HG02763 (cell line): ENCODE data around the gene PRPS1L1.

Experiments
- ATAC-seq: cut with Tn5 transposase; IDR thresholded peaks from one replicate; pipeline ENCODE4 v1.9.1; 2021; ENCODE audit warnings: mild to moderate bottlenecking, moderate library complexity; ENCODE audit not compliant: unreplicated experiment

PRPS1L1 gene

GRCh38 chr7:18016547-18017444 lies 10.8 kb downstream of the PRPS1L1 start:
- no peak for ATAC-seq

- ATAC-seq: no peak
Measured at GRCh38 chr7:18013936-18014335, 13.7 kb downstream of the PRPS1L1 start.

- no peak for ATAC-seq
Measured at GRCh38 chr7:18004372-18004771, 23.3 kb downstream of the PRPS1L1 start.

GRCh38 chr7:18003286-18003994 lies 24.2 kb downstream of the PRPS1L1 start:
- ATAC-seq: no peak

- ATAC-seq: no peak
Measured at GRCh38 chr7:17998692-17999091, 29.0 kb downstream of the PRPS1L1 start.

- ATAC-seq: no peak
Measured at GRCh38 chr7:17996442-17997223, 31.0 kb downstream of the PRPS1L1 start.

- ATAC-seq: no peak
Measured at GRCh38 chr7:17996040-17996439, 31.6 kb downstream of the PRPS1L1 start.

GRCh38 chr7:17994079-17994850 lies 33.4 kb downstream of the PRPS1L1 start:
- no peak for ATAC-seq

- no peak for ATAC-seq
Measured at GRCh38 chr7:17991866-17992648, 35.6 kb downstream of the PRPS1L1 start.

- ATAC-seq: no peak
Measured at GRCh38 chr7:17990761-17991160, 36.9 kb downstream of the PRPS1L1 start.

GRCh38 chr7:17989546-17989945 lies 38.1 kb downstream of the PRPS1L1 start:
- no peak for ATAC-seq

- ATAC-seq: no peak
Measured at GRCh38 chr7:17988858-17989257, 38.8 kb downstream of the PRPS1L1 start.

GRCh38 chr7:17988141-17988540 lies 39.5 kb downstream of the PRPS1L1 start:
- no peak for ATAC-seq

- no peak for ATAC-seq
Measured at GRCh38 chr7:17986851-17987250, 40.8 kb downstream of the PRPS1L1 start.

GRCh38 chr7:17985473-17986239 lies 42.0 kb downstream of the PRPS1L1 start:
- no peak for ATAC-seq

- no peak for ATAC-seq
Measured at GRCh38 chr7:17984288-17984687, 43.4 kb downstream of the PRPS1L1 start.

- ATAC-seq: no peak
Measured at GRCh38 chr7:17983221-17984062, 44.2 kb downstream of the PRPS1L1 start.

- ATAC-seq: no peak
Measured at GRCh38 chr7:17976952-17977351, 50.7 kb downstream of the PRPS1L1 start.
